C4-2B (cell line): ENCODE measurements around the gene KPNA2.

ENCODE experiments used
- CTCF ChIP-seq: fragments of 450-650 bp; conservative IDR thresholded peaks from 2 replicates; pipeline ENCODE4 v1.5.1; 2017; ENCODE audit warnings: mild to moderate bottlenecking
- ZFX ChIP-seq: fragments of 450-650 bp; IDR thresholded peaks from 2 replicates; pipeline ENCODE4 v1.6.1; 2017

- TF ChIP-seq CTCF (no peak), ZFX (no peak)
These were observed 17.9 kb downstream of the KPNA2 start for GRCh38 chr17:68053231-68054013.
